CD1c-positive myeloid dendritic cell (primary cell): ENCODE data around the gene BABAM2.
"Not testable (repeated sequence)": the region's sequence is repeated elsewhere in the genome, so short reads cannot be mapped to it uniquely, and the experiment has no call there.

ENCODE experiments used
- DNase-seq: peaks from one replicate; pipeline ENCODE4 v3.0.0-alpha.2; 2016; ENCODE audit errors: extremely low spot score

Gene BABAM2

GRCh38 chr2:27978761-27979160 is 88.2 kb downstream of the BABAM2 start:
- DNase-seq: not testable (repeated sequence)

GRCh38 chr2:27980242-27980641 is 89.7 kb downstream of the BABAM2 start:
- no peak for DNase-seq

- no peak for DNase-seq
Observed at GRCh38 chr2:27984153-27984552, 93.6 kb downstream of the BABAM2 start.

GRCh38 chr2:27988306-27988705 is 97.8 kb downstream of the BABAM2 start:
- no peak for DNase-seq

GRCh38 chr2:27988718-27989117 is 98.2 kb downstream of the BABAM2 start:
- no peak for DNase-seq

GRCh38 chr2:27989149-27989548 is 98.6 kb downstream of the BABAM2 start:
- no peak for DNase-seq

GRCh38 chr2:27990030-27990590 is 99.6 kb downstream of the BABAM2 start:
- DNase-seq: no peak

- no peak for DNase-seq
Observed at GRCh38 chr2:27991146-27991545, 100.6 kb downstream of the BABAM2 start.

- DNase-seq: no peak
Observed at GRCh38 chr2:27992787-27993401, 102.4 kb downstream of the BABAM2 start.

GRCh38 chr2:27993402-27993787 is 102.9 kb downstream of the BABAM2 start:
- DNase-seq: peak; percentile 21

GRCh38 chr2:27993950-27994728 is 103.6 kb downstream of the BABAM2 start:
- DNase-seq: no peak

GRCh38 chr2:27996156-27996922 is 105.8 kb downstream of the BABAM2 start:
- DNase-seq: no peak

- no peak for DNase-seq
Observed at GRCh38 chr2:28000287-28000686, 109.8 kb downstream of the BABAM2 start.

GRCh38 chr2:28002181-28002580 is 111.7 kb downstream of the BABAM2 start:
- DNase-seq: no peak

- DNase-seq: no peak
Observed at GRCh38 chr2:28004086-28004485, 113.6 kb downstream of the BABAM2 start.

GRCh38 chr2:28009732-28010131 is 119.2 kb downstream of the BABAM2 start:
- no peak for DNase-seq

- no peak for DNase-seq
Observed at GRCh38 chr2:28011322-28011737, 120.8 kb downstream of the BABAM2 start.

GRCh38 chr2:28018474-28018873 is 127.9 kb downstream of the BABAM2 start:
- not testable (repeated sequence) for DNase-seq

- DNase-seq: not testable (repeated sequence)
Observed at GRCh38 chr2:28019521-28019920, 129.0 kb downstream of the BABAM2 start.

GRCh38 chr2:28021898-28022297 is 131.4 kb downstream of the BABAM2 start:
- no peak for DNase-seq

- DNase-seq: no peak
Observed at GRCh38 chr2:28025123-28025522, 134.6 kb downstream of the BABAM2 start.

GRCh38 chr2:28026230-28026629 is 135.7 kb downstream of the BABAM2 start:
- not testable (repeated sequence) for DNase-seq
